CD14-positive monocyte (primary cell): Measurements from ENCODE around the gene LYPD6. TPM values are rescaled to one million over a fixed set of nuclear protein-coding genes. Genes with fewer than 3 reads are reported as not detected.

Source experiments
- DNase-seq, 3 donors: peaks; one replicate each; pipeline ENCODE4 v3.0.0-alpha.2; 2011 to 2022
- H2AFZ ChIP-seq: 2 replicates; pipeline ENCODE4 v1.6.0; 2012; ENCODE audit warnings: mild to moderate bottlenecking, low read depth, low read length, inconsistent platforms; ENCODE audit not compliant: insufficient read depth, poor library complexity, severe bottlenecking
- H3K27ac ChIP-seq, 2 donors: 1 replicate in 1 of 2; 2 replicates in 1 of 2; pipeline ENCODE4 v1.5.1; 2012 to 2013; ENCODE audit warnings: low read length in 2 of 2, control low read depth in 1 of 2, inconsistent platforms in 1 of 2, low read depth in 1 of 2, mild to moderate bottlenecking in 1 of 2
- H3K27me3 ChIP-seq, 2 donors: one replicate each; pipeline versions ENCODE4 v1.6.0 to v1.6.1; 2011 to 2013; ENCODE audit warnings: low read length in 2 of 2; ENCODE audit not compliant: control insufficient read depth in 2 of 2, insufficient read depth in 2 of 2
- H3K36me3 ChIP-seq, 2 donors: replicated peaks in 1 of 2; 1 replicate in 1 of 2; 2 replicates in 1 of 2; pipeline versions ENCODE4 v1.5.1 to v1.6.1; 2012 to 2013; ENCODE audit warnings: low read length in 2 of 2, control low read depth in 1 of 2, inconsistent platforms in 1 of 2, mild to moderate bottlenecking in 1 of 2; ENCODE audit not compliant: insufficient read depth in 2 of 2, control insufficient read depth in 1 of 2
- H3K4me1 ChIP-seq, 2 donors: 1 replicate in 1 of 2; 2 replicates in 1 of 2; pipeline versions ENCODE4 v1.5.1 to v1.6.1; 2012 to 2013; ENCODE audit warnings: low read length in 2 of 2, control low read depth in 1 of 2, inconsistent platforms in 1 of 2, mild to moderate bottlenecking in 1 of 2, moderate library complexity in 1 of 2; ENCODE audit not compliant: insufficient read depth in 2 of 2, control insufficient read depth in 1 of 2
- H3K4me2 ChIP-seq: replicated peaks from 2 replicates; pipeline ENCODE3; 2012; ENCODE audit warnings: low read length, moderate library complexity, mild to moderate bottlenecking; ENCODE audit not compliant: poor library complexity, severe bottlenecking; ENCODE audit errors: extremely low read depth
- H3K4me3 ChIP-seq, 3 experiments: fragments of 200-600 bp in 1 of 3; sonication (generic) in 1 of 3; replicated peaks in 1 of 3; 1 replicate in 2 of 3; 2 replicates in 1 of 3; pipeline ENCODE4 v1.5.1; 2011 to 2013; ENCODE audit warnings: low read length in 3 of 3, mild to moderate bottlenecking in 3 of 3, control low read depth in 2 of 3, low read depth in 2 of 3, inconsistent platforms in 1 of 3, moderate library complexity in 1 of 3
- H3K79me2 ChIP-seq: 2 replicates; pipeline ENCODE4 v1.6.0; 2012; ENCODE audit warnings: mild to moderate bottlenecking, control low read depth, inconsistent platforms, low read length, moderate library complexity; ENCODE audit not compliant: insufficient read depth
- H3K9ac ChIP-seq: 2 replicates; pipeline ENCODE4 v1.6.0; 2017; ENCODE audit warnings: low read length, mild to moderate bottlenecking; ENCODE audit not compliant: insufficient read depth, poor library complexity, severe bottlenecking
- H3K9me3 ChIP-seq, 2 donors: replicated peaks in 1 of 2; 1 replicate in 1 of 2; 2 replicates in 1 of 2; pipeline versions ENCODE4 v1.5.1 to v1.6.1; 2012 to 2013; ENCODE audit warnings: low read length in 2 of 2, control low read depth in 1 of 2; ENCODE audit not compliant: control insufficient read depth in 1 of 2, insufficient read depth in 1 of 2
- H4K20me1 ChIP-seq: 2 replicates; pipeline ENCODE4 v1.6.0; 2012; ENCODE audit warnings: mild to moderate bottlenecking, low read length, control low read depth, moderate library complexity; ENCODE audit not compliant: insufficient read depth
- H3K27ac Mint-ChIP-seq, 7 donors: one replicate each; pipeline ENCODE4 v1.8.0; 2020; ENCODE audit warnings: mild to moderate bottlenecking in 7 of 7, mixed read lengths in 7 of 7, moderate library complexity in 6 of 7, inconsistent platforms in 2 of 7
- H3K27me3 Mint-ChIP-seq, 3 donors: one replicate each; pipeline ENCODE4 v1.8.0; 2021 to 2022; ENCODE audit warnings: low read depth in 3 of 3, mild to moderate bottlenecking in 3 of 3, mixed read lengths in 3 of 3, moderate library complexity in 3 of 3, inconsistent platforms in 1 of 3
- H3K36me3 Mint-ChIP-seq, 2 donors: one replicate each; pipeline ENCODE4 v1.8.0; 2020; ENCODE audit warnings: mixed read lengths in 2 of 2, inconsistent platforms in 1 of 2, mild to moderate bottlenecking in 1 of 2
- H3K4me1 Mint-ChIP-seq: one replicate; pipeline ENCODE4 v1.8.0; 2020; ENCODE audit warnings: mild to moderate bottlenecking, mixed read lengths
- H3K4me3 Mint-ChIP-seq, 2 donors: one replicate each; pipeline ENCODE4 v1.8.0; 2020; ENCODE audit warnings: mild to moderate bottlenecking in 2 of 2, mixed read lengths in 2 of 2, moderate library complexity in 1 of 2
- H3K9me3 Mint-ChIP-seq, 7 donors: one replicate each; pipeline ENCODE4 v1.8.0; 2020 to 2022; ENCODE audit warnings: mixed read lengths in 7 of 7, mild to moderate bottlenecking in 6 of 7, moderate library complexity in 6 of 7, inconsistent platforms in 2 of 7
- CTCF ChIP-seq: fragments of 200-600 bp; IDR thresholded peaks from one replicate; pipeline ENCODE4 v1.8.0; 2022; ENCODE audit warnings: antibody characterized with exemption, mild to moderate bottlenecking
- WGBS: methylation state at CpG from one replicate; pipeline ENCODE4 v1.1.5; 2013; ENCODE audit warnings: missing lambda C conversion rate; ENCODE audit not compliant: insufficient coverage; 5-methylcytosine and 5-hydroxymethylcytosine counted together
- intact Hi-C, 2 donors: fragments of 100-400 bp; cut with micrococcal nuclease; formaldehyde crosslinking; loops; one replicate each; pipeline versions ENCODE4 v1.15.0 to v1.15.1; 2023
- polyA plus RNA-seq, 3 donors: library from polyadenylated mRNA; depleted of rRNA in 1 of 3; unstranded in 2 of 3; stranded (reverse) in 1 of 3; fragments of 300-500 nt in 2 of 3; fragments of >200 nt in 1 of 3; fragmentation: Illumina TruSeq in 2 of 3; gene quantifications; 1 replicate in 2 of 3; 2 replicates in 1 of 3; pipeline ENCODE4 v1.2.3, GENCODE V29; 2012 to 2021

Gene LYPD6
- polyA plus RNA-seq, 3 donors: not detected

GRCh38 chr2:149468636-149469035 lies 138.2 kb downstream of the LYPD6 start:
- Mint-ChIP-seq H3K9me3 (peaks cover 0 to 2% (median 0%) of the 10 kb centered on the region in 7 donors), H3K4me3 (no peak overlapping the region), H3K4me1 (no peaks in the 10 kb centered on the region), H3K36me3 (no peaks in the 10 kb centered on the region), H3K27ac (no peak overlapping the region), H3K27me3 (no peaks in the 10 kb centered on the region)
- no peak for TF ChIP-seq CTCF
- intact Hi-C loops: no loop called here
- 82% methylated on average over 1 of the region's 4 CpGs for WGBS
- H4K20me1 ChIP-seq: no peaks in the 10 kb centered on the region
- H2AFZ ChIP-seq: no peak overlapping the region
- H3K4me1 ChIP-seq: no peaks in the 10 kb centered on the region
- H3K27ac ChIP-seq: no peak overlapping the region
- H3K36me3 ChIP-seq: no peaks in the 10 kb centered on the region
- no peak for DNase-seq
- no peaks in the 10 kb centered on the region for H3K9me3 ChIP-seq
- no peak overlapping the region for H3K4me3 ChIP-seq
- no peaks in the 10 kb centered on the region for H3K27me3 ChIP-seq
- H3K79me2 ChIP-seq: no peaks in the 10 kb centered on the region
- H3K4me2 ChIP-seq: no peak overlapping the region
- no peak overlapping the region for H3K9ac ChIP-seq

GRCh38 chr2:149470046-149470445 lies 139.7 kb downstream of the LYPD6 start:
- DNase-seq: no peak
- no peak overlapping the region for H3K27ac Mint-ChIP-seq
- 100% methylated on average over 1 of the region's 7 CpGs for WGBS
- H3K4me3 ChIP-seq: no peak overlapping the region
- no peaks in the 10 kb centered on the region for H3K36me3 ChIP-seq
- no peak overlapping the region for H2AFZ ChIP-seq
- no peaks in the 10 kb centered on the region for H4K20me1 ChIP-seq
- no peaks in the 10 kb centered on the region for H3K9me3 ChIP-seq
- no peak overlapping the region for H3K4me2 ChIP-seq
- no peaks in the 10 kb centered on the region for H3K36me3 Mint-ChIP-seq
- no peaks in the 10 kb centered on the region for H3K4me1 ChIP-seq
- H3K4me1 Mint-ChIP-seq: no peaks in the 10 kb centered on the region
- no peak overlapping the region for H3K4me3 Mint-ChIP-seq
- TF ChIP-seq CTCF: no peak
- no peak overlapping the region for H3K9ac ChIP-seq
- peaks cover 0 to 1% (median 0%) of the 10 kb centered on the region in 3 donors for H3K27me3 Mint-ChIP-seq
- H3K9me3 Mint-ChIP-seq: peaks cover 0 to 6% (median 0%) of the 10 kb centered on the region in 7 donors
- no peak overlapping the region for H3K27ac ChIP-seq
- intact Hi-C loops: no loop called here
- H3K27me3 ChIP-seq: no peaks in the 10 kb centered on the region
- no peaks in the 10 kb centered on the region for H3K79me2 ChIP-seq
